Vagina (tissue), 2 donors: Measurements from ENCODE around the gene CCDC182.

Experiments used
- CTCF ChIP-seq, 3 experiments: fragments of 450-650 bp in 2 of 3; fragments of 200-600 bp in 1 of 3; sonication (generic) in 1 of 3; IDR thresholded peaks; one replicate each; pipeline ENCODE4 v1.5.1; 2017 to 2019; ENCODE audit warnings: antibody characterized with exemption in 3 of 3, mild to moderate bottlenecking in 2 of 3, moderate library complexity in 2 of 3
- POLR2A ChIP-seq, 2 donors: fragments of 450-650 bp; IDR thresholded peaks; one replicate each; pipeline ENCODE4 v1.6.1; 2017; ENCODE audit warnings: antibody characterized with exemption in 2 of 2, mild to moderate bottlenecking in 2 of 2, moderate library complexity in 2 of 2
- POLR2AphosphoS5 ChIP-seq, 2 donors: sonication (generic); formaldehyde crosslinking; IDR thresholded peaks; one replicate each; pipeline ENCODE4 v1.9.0; 2017; ENCODE audit warnings: antibody characterized with exemption in 2 of 2, mild to moderate bottlenecking in 2 of 2, low read depth in 1 of 2; ENCODE audit not compliant: insufficient read depth in 1 of 2

- no peak for TF ChIP-seq CTCF (IDR thresholded peaks at IDR 0.05)
- TF ChIP-seq POLR2AphosphoS5 (IDR thresholded peaks at IDR 0.05; ENCODE audit: insufficient read depth in 1 of 2, low read depth in 1 of 2): no peak
- no peak for TF ChIP-seq POLR2A (IDR thresholded peaks at IDR 0.05)
These were observed 36.7 kb downstream of the CCDC182 start for GRCh38 chr17:57708410-57708809.
